Esophagus (tissue), 2 donors: ENCODE results near the gene ZBTB43. TPM values are rescaled to one million over a fixed set of nuclear protein-coding genes. Genes with fewer than 3 reads are reported as not detected.
"Not testable (repeated sequence)": the region's sequence is repeated elsewhere in the genome, so short reads cannot be mapped to it uniquely, and the experiment has no call there.

Experiments used
- H3K27ac ChIP-seq, 2 donors: one replicate each; pipeline ENCODE4 v1.5.1; 2013; ENCODE audit warnings: low read depth in 2 of 2, mild to moderate bottlenecking in 2 of 2, inconsistent platforms in 1 of 2, low read length in 1 of 2, moderate library complexity in 1 of 2
- H3K27me3 ChIP-seq, 2 donors: one replicate each; pipeline ENCODE4 v1.6.1; 2013; ENCODE audit warnings: low read length in 2 of 2, control low read depth in 1 of 2, mild to moderate bottlenecking in 1 of 2; ENCODE audit not compliant: insufficient read depth in 2 of 2, control insufficient read depth in 1 of 2
- H3K36me3 ChIP-seq, 2 donors: one replicate each; pipeline ENCODE4 v1.6.1; 2013; ENCODE audit warnings: low read length in 1 of 2; ENCODE audit not compliant: control insufficient read depth in 2 of 2, insufficient read depth in 2 of 2
- H3K4me1 ChIP-seq, 2 donors: one replicate each; pipeline ENCODE4 v1.6.1; 2013; ENCODE audit warnings: low read length in 1 of 2; ENCODE audit not compliant: control insufficient read depth in 2 of 2, insufficient read depth in 2 of 2
- H3K4me3 ChIP-seq, 2 donors: one replicate each; pipeline ENCODE4 v1.5.1; 2013; ENCODE audit warnings: low read length in 2 of 2, mild to moderate bottlenecking in 2 of 2, low read depth in 1 of 2, moderate library complexity in 1 of 2
- H3K9me3 ChIP-seq, 2 donors: one replicate each; pipeline ENCODE4 v1.6.1; 2013; ENCODE audit warnings: mild to moderate bottlenecking in 2 of 2, low read depth in 1 of 2, low read length in 1 of 2, moderate library complexity in 1 of 2; ENCODE audit not compliant: control insufficient read depth in 2 of 2, insufficient read depth in 1 of 2
- WGBS, 2 donors: extraction: QIAGEN DNeasy Blood & Tissue Kit; methylation state at CpG; one replicate each; pipeline ENCODE4 v1.1.7; 2013; 5-methylcytosine and 5-hydroxymethylcytosine counted together
- polyA plus RNA-seq, 2 donors: library from polyadenylated mRNA; stranded (reverse); fragments of 200-250 nt; gene quantifications; one replicate each; pipeline ENCODE4 v1.2.3, GENCODE V29; 2013
- donor health status: healthy with polysubstance abuse.
- donor health status: Bipolar disorder and iron deficiency.

ZBTB43 gene
- polyA plus RNA-seq, 2 donors, result 4.8 to 5.0 TPM

GRCh38 chr9:126822278-126822677, 17.4 kb downstream of the ZBTB43 start:
- Histone ChIP-seq H3K9me3 (peaks cover 0 to 2% of the 10 kb centered on the region in 2 donors), H3K27me3 (no peaks in the 10 kb centered on the region), H3K36me3 (peaks cover 4 to 5% of the 10 kb centered on the region in 2 donors), H3K4me3 (no peak overlapping the region), H3K4me1 (peaks cover 0 to 2% of the 10 kb centered on the region in 2 donors), H3K27ac (no peak overlapping the region)
- WGBS, 2 donors, result 35 to 69% methylated on average over 2 of the region's 2 CpGs

- Histone ChIP-seq H3K27ac (no peak overlapping the region), H3K27me3 (no peaks in the 10 kb centered on the region), H3K36me3 (peaks cover 4 to 5% of the 10 kb centered on the region in 2 donors), H3K4me1 (peaks cover 0 to 2% of the 10 kb centered on the region in 2 donors), H3K9me3 (peaks cover 0 to 2% of the 10 kb centered on the region in 2 donors), H3K4me3 (no peak overlapping the region)
- WGBS, 2 donors, result 88 to 92% methylated on average over 1 of the region's 1 CpG
These were observed 18.0 kb downstream of the ZBTB43 start for GRCh38 chr9:126822873-126823272.

- not testable (repeated sequence) for H3K4me1 ChIP-seq, H3K9me3 ChIP-seq, H3K4me3 ChIP-seq, H3K27ac ChIP-seq, H3K27me3 ChIP-seq, H3K36me3 ChIP-seq
- WGBS, 2 donors, result 95 to 96% methylated on average over 7 of the region's 7 CpGs
These were observed 19.2 kb downstream of the ZBTB43 start for GRCh38 chr9:126824052-126824451.

- H3K9me3 ChIP-seq, result no peaks in the 10 kb centered on the region
- 94 to 96% methylated on average over 7 of the region's 7 CpGs for WGBS, 2 donors
- peaks cover 0 to 2% of the 10 kb centered on the region in 2 donors for H3K4me1 ChIP-seq
- no peak overlapping the region for H3K4me3 ChIP-seq
- H3K27ac ChIP-seq, result no peak overlapping the region
- H3K27me3 ChIP-seq, result no peaks in the 10 kb centered on the region
- H3K36me3 ChIP-seq, result peaks cover 0 to 2% of the 10 kb centered on the region in 2 donors
These were observed 22.4 kb downstream of the ZBTB43 start for GRCh38 chr9:126827227-126827626.

- Histone ChIP-seq H3K36me3 (peaks cover 14 to 16% of the 10 kb centered on the region in 2 donors), H3K4me1 (no peaks in the 10 kb centered on the region), H3K9me3 (no peaks in the 10 kb centered on the region), H3K27me3 (no peaks in the 10 kb centered on the region), H3K27ac (no peak overlapping the region), H3K4me3 (no peak overlapping the region)
- 93 to 99% methylated on average over 1 of the region's 1 CpG for WGBS, 2 donors
These were observed 24.2 kb downstream of the ZBTB43 start for GRCh38 chr9:126829035-126829434.

GRCh38 chr9:126830827-126831226, 26.0 kb downstream of the ZBTB43 start:
- no peaks in the 10 kb centered on the region for H3K27me3 ChIP-seq
- peaks cover 14 to 20% of the 10 kb centered on the region in 2 donors for H3K36me3 ChIP-seq
- H3K4me1 ChIP-seq, result no peaks in the 10 kb centered on the region
- no peak overlapping the region for H3K4me3 ChIP-seq
- WGBS, 2 donors, result 87 to 93% methylated on average over 3 of the region's 3 CpGs
- H3K9me3 ChIP-seq, result no peaks in the 10 kb centered on the region
- H3K27ac ChIP-seq, result no peak overlapping the region

- Histone ChIP-seq H3K36me3 (peaks cover 14 to 20% of the 10 kb centered on the region in 2 donors), H3K4me1 (no peaks in the 10 kb centered on the region), H3K27ac (no peak overlapping the region), H3K27me3 (no peaks in the 10 kb centered on the region), H3K4me3 (no peak overlapping the region), H3K9me3 (no peaks in the 10 kb centered on the region)
- WGBS, 2 donors, result 91 to 94% methylated on average over 9 of the region's 9 CpGs
These were observed 27.6 kb downstream of the ZBTB43 start for GRCh38 chr9:126832440-126832839.

GRCh38 chr9:126833020-126833419, 28.2 kb downstream of the ZBTB43 start:
- Histone ChIP-seq H3K27ac (no peak overlapping the region), H3K9me3 (no peaks in the 10 kb centered on the region), H3K4me1 (no peaks in the 10 kb centered on the region), H3K4me3 (no peak overlapping the region), H3K36me3 (peaks cover 14 to 20% of the 10 kb centered on the region in 2 donors), H3K27me3 (no peaks in the 10 kb centered on the region)
- WGBS, 2 donors, result 96% methylated on average over 24 of the region's 24 CpGs

- WGBS, 2 donors, result 89 to 94% methylated on average over 8 of the region's 8 CpGs
- Histone ChIP-seq H3K36me3 (peaks cover 14 to 27% of the 10 kb centered on the region in 2 donors), H3K9me3 (no peaks in the 10 kb centered on the region), H3K4me3 (no peak overlapping the region), H3K4me1 (peaks cover 2 to 3% of the 10 kb centered on the region in 2 donors), H3K27ac (no peak overlapping the region), H3K27me3 (no peaks in the 10 kb centered on the region)
These were observed 29.0 kb downstream of the ZBTB43 start for GRCh38 chr9:126833710-126834345.

GRCh38 chr9:126834672-126835071, 29.8 kb downstream of the ZBTB43 start:
- 95 to 97% methylated on average over 2 of the region's 2 CpGs for WGBS, 2 donors
- Histone ChIP-seq H3K27me3 (no peaks in the 10 kb centered on the region), H3K27ac (no peak overlapping the region), H3K9me3 (no peaks in the 10 kb centered on the region), H3K36me3 (peaks cover 14 to 27% of the 10 kb centered on the region in 2 donors), H3K4me1 (peaks cover 3 to 7% of the 10 kb centered on the region in 2 donors), H3K4me3 (no peak overlapping the region)
